Measurements from ENCODE around the gene BBLN. TPM values are rescaled to one million over a fixed set of nuclear protein-coding genes. Genes with fewer than 3 reads are reported as not detected.

The BBLN gene
- total RNA-seq, 1 experiment from 2014 or later, result 154 TPM

DNA sequence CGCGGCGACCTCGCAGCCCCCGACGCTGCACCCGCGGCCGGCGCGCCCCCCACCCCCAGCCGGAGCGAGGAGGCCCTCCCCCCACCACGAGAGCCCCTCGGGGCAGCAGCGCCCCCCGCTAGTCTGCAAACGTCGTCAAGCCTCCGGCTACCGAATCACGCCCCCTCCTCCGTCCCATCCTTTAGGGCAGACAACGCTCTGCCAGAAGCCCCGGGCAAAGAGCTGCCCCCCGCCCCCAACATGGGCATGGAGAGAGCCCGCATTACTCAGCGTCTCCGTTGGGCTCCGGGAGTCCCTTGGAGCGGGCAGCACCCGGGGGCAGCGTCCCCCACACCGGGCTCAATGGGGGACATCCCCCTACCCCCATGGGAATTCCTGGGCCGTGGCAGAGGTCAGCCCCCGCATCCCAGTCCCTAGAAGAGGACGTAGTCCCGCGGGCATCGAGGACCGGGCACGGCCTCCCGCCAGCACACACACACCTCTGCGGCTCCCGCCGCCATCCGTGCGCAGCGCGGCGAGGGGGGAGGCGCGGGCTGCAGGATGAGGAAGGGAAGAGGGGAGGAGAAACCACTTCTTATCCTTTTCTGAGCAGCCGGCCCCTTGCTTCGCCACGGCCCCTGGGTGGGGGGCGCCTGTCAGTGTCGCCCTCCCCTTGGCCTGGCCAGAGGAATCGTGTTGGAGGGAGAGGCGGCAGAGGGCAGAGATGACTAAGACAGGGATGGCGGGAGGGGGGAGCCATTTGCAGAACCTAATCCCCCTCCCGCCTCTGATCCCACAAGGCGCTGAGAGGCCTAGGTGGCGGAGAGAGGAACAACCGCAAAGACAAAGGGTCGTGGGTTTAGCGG is 43.9 kb downstream of the BBLN start:
- Histone ChIP-seq H3F3A (ENCODE audit: insufficient read depth, low read depth) (no peaks in the 10 kb centered on the region), H3K79me2 (ENCODE audit: low read depth) (peaks cover 8% of the 10 kb centered on the region; the same call in 1 of the 2 replicates), H3K4me1 (replicated peaks; ENCODE audit: insufficient read depth) (0 out of 2 replicates have a peak, but pooled peaks cover 5% of the 10 kb centered on the region), H4K20me1 (ENCODE audit: insufficient read depth) (0 out of 2 replicates have a peak, but pooled peaks cover 4% of the 10 kb centered on the region), H2AFZ (peak overlapping the region; percentile 85), H3K27ac (no peak overlapping the region), H3K4me3 (peak overlapping the region; percentile 68), H3K9me2 (ENCODE audit: insufficient read depth) (no peaks in the 10 kb centered on the region), H3K4me2 (peak overlapping the region; percentile 89), H3K9me3 (ENCODE audit: insufficient read depth, low read depth) (no peaks in the 10 kb centered on the region), H3K36me3 (ENCODE audit: low read depth) (no peaks in the 10 kb centered on the region), H3K27me3 (ENCODE audit: insufficient read depth, low read depth) (no peaks in the 10 kb centered on the region)
- CTCF ChIA-PET, result interaction anchor here (0.6 kb wide), 1 partner anchor 134 kb away, joined by 17 read pairs; no protein-coding TSS in a partner anchor
- DNase-seq, result peak in 1 of 2 experiments; percentile 56
- POLR2A ChIA-PET (ENCODE audit: unreplicated experiment), result interaction anchor here (0.6 to 0.7 kb wide), 2 partner anchors 11 to 27 kb away, joined by 3 to 4 read pairs; no protein-coding TSS in a partner anchor
- intact Hi-C loops (cut with micrococcal nuclease; ENCODE audit: unreplicated experiment), result no loop called here
- BruUV-seq (replicated peaks), result no TSS peak
- TF ChIP-seq, protein P1, sequence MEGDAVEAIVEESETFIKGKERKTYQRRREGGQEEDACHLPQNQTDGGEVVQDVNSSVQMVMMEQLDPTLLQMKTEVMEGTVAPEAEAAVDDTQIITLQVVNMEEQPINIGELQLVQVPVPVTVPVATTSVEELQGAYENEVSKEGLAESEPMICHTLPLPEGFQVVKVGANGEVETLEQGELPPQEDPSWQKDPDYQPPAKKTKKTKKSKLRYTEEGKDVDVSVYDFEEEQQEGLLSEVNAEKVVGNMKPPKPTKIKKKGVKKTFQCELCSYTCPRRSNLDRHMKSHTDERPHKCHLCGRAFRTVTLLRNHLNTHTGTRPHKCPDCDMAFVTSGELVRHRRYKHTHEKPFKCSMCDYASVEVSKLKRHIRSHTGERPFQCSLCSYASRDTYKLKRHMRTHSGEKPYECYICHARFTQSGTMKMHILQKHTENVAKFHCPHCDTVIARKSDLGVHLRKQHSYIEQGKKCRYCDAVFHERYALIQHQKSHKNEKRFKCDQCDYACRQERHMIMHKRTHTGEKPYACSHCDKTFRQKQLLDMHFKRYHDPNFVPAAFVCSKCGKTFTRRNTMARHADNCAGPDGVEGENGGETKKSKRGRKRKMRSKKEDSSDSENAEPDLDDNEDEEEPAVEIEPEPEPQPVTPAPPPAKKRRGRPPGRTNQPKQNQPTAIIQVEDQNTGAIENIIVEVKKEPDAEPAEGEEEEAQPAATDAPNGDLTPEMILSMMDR (conservative IDR thresholded peaks at IDR 0.05), result no peak
- no peak for TF ChIP-seq EZH2 (IDR thresholded peaks at IDR 0.05; ENCODE audit: low read depth)

DNA sequence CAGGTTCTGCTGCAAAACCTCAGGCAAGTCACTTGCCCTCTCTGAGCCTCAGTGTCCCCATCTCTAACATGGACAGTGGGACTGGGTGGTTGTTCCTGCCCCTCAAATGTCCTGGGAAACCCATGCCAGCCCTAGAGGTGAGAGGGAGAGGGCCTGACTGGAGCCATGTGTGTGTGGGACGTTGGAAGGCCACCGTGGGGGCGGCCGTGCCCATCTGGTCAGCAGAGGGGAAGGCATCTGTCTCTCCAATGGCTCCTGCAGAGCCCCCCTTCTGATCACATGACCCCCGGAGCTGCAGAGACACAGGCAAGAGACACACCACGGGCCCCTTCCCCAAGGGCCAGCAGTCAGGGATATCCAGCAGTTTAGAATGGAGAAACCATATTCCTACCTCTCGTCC is 44.8 kb downstream of the BBLN start:
- Histone ChIP-seq H3K79me2 (ENCODE audit: low read depth) (peaks cover 8% of the 10 kb centered on the region; the same call in 1 of the 2 replicates), H3K27me3 (ENCODE audit: insufficient read depth, low read depth) (no peaks in the 10 kb centered on the region), H3K4me2 (peak overlapping the region; percentile 89; the same call in 1 of the 2 replicates), H3K36me3 (ENCODE audit: low read depth) (no peaks in the 10 kb centered on the region), H3K27ac (no peak overlapping the region), H4K20me1 (ENCODE audit: insufficient read depth) (0 out of 2 replicates have a peak, but pooled peaks cover 4% of the 10 kb centered on the region), H3K4me1 (replicated peaks; ENCODE audit: insufficient read depth) (0 out of 2 replicates have a peak, but pooled peaks cover 5% of the 10 kb centered on the region), H3K4me3 (no peak overlapping the region), H2AFZ (no peak overlapping the region), H3F3A (ENCODE audit: insufficient read depth, low read depth) (no peaks in the 10 kb centered on the region), H3K9me2 (ENCODE audit: insufficient read depth) (no peaks in the 10 kb centered on the region), H3K9me3 (ENCODE audit: insufficient read depth, low read depth) (no peaks in the 10 kb centered on the region)
- intact Hi-C loops (cut with micrococcal nuclease; ENCODE audit: unreplicated experiment), result no loop called here
- TF ChIP-seq, protein P1 (conservative IDR thresholded peaks at IDR 0.05), result no peak
- no peak for TF ChIP-seq EZH2 (IDR thresholded peaks at IDR 0.05; ENCODE audit: low read depth)
- ChIA-PET POLR2A (ENCODE audit: unreplicated experiment) (no interaction called here), CTCF (interaction anchor here (0.6 kb wide), 1 partner anchor 13 kb away, joined by 3 read pairs; no protein-coding TSS in a partner anchor)
- no peak for DNase-seq
- no TSS peak for BruUV-seq (replicated peaks)

DNA sequence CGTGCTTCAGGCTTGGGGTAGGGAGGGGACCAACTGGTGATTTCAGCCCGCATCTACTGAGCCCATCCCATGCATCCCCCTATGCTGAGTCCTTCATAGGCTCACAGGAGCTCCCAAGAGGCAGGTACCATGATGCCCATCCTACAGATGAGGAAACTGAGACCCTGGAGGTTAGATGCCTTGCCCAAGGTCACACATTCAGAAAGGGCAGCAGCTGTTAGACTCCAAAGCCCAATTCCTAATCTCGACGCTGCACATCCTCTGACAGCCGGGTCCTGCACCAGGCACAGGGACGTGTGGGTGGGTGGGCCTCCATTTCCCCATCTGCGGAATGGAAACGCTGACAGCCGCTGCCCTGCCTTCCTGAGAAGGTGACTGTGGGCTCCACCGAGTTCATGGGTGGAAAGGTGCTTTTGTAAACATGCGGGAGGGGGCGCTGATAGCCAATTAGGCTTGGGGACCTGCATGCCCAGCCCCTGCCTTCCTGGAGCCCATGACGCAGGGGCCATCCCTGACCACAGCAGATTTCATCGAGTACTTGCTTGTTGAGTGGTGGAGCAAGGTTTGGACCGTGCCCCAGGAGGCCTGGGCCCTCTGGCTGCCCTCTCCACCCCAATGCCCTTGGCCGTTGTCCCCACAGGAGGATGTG is 45.4 kb downstream of the BBLN start:
- CTCF ChIA-PET, result interaction anchor here (0.6 kb wide), 1 partner anchor 13 kb away, joined by 3 read pairs; no protein-coding TSS in a partner anchor
- 0 out of 2 replicates have a peak, but pooled peaks cover 5% of the 10 kb centered on the region for H3K4me1 ChIP-seq (replicated peaks; ENCODE audit: insufficient read depth)

More for the DNA sequence above, 45.4 kb downstream of the BBLN start:
- H2AFZ ChIP-seq, result no peak overlapping the region
- H3K9me3 ChIP-seq (ENCODE audit: insufficient read depth, low read depth), result no peaks in the 10 kb centered on the region
- H3K4me3 ChIP-seq, result no peak overlapping the region
- H3K27me3 ChIP-seq (ENCODE audit: insufficient read depth, low read depth), result no peaks in the 10 kb centered on the region
- BruUV-seq (replicated peaks), result no TSS peak
- no peaks in the 10 kb centered on the region for H3K9me2 ChIP-seq (ENCODE audit: insufficient read depth)
- no peaks in the 10 kb centered on the region for H3F3A ChIP-seq (ENCODE audit: insufficient read depth, low read depth)
- peaks cover 8% of the 10 kb centered on the region; the same call in 1 of the 2 replicates for H3K79me2 ChIP-seq (ENCODE audit: low read depth)
- DNase-seq, result no peak
- H3K4me2 ChIP-seq, result no peak overlapping the region
- no peaks in the 10 kb centered on the region for H3K36me3 ChIP-seq (ENCODE audit: low read depth)
- POLR2A ChIA-PET (ENCODE audit: unreplicated experiment), result no interaction called here
- TF ChIP-seq EZH2 (IDR thresholded peaks at IDR 0.05; ENCODE audit: low read depth), result no peak
- TF ChIP-seq, protein P1 (conservative IDR thresholded peaks at IDR 0.05), result no peak
- no peak overlapping the region for H3K27ac ChIP-seq
- intact Hi-C loops (cut with micrococcal nuclease; ENCODE audit: unreplicated experiment), result no loop called here
- H4K20me1 ChIP-seq (ENCODE audit: insufficient read depth), result 0 out of 2 replicates have a peak, but pooled peaks cover 4% of the 10 kb centered on the region

Data from PC-9 (cell line).